ENCODE results near the gene DICER1. TPM values are rescaled to one million over a fixed set of nuclear protein-coding genes. Genes with fewer than 3 reads are reported as not detected.

DICER1 gene
- total and polyA plus RNA-seq, 12 donors: 4.9 to 38.8 (median 27.2) TPM

GRCh38 chr14:95127531-95127911, 29.8 kb downstream of the DICER1 start:
- intact Hi-C loops (cut with DNase I): no loop called here
- no peak for TF ChIP-seq CTCF (IDR thresholded peaks at IDR 0.05)
- Histone ChIP-seq H3K36me3 (peaks cover 0 to 96% (median 13%) of the 10 kb centered on the region in 9 donors), H3K27me3 (no peaks in the 10 kb centered on the region), H3K27ac (no peak overlapping the region), H3K4me3 (no peak overlapping the region), H3K9me3 (no peaks in the 10 kb centered on the region), H3K4me1 (peaks cover 0 to 11% (median 0%) of the 10 kb centered on the region in 9 donors)
- WGBS, 2 donors: 71 to 80% methylated on average over 4 of the region's 4 CpGs
- DNase-seq (no peak), ATAC-seq (no peak)

- intact Hi-C loops (cut with DNase I): no loop called here
- DNase-seq: no peak
- WGBS, 2 donors: 88 to 100% methylated on average over 1 of the region's 1 CpG
- Histone ChIP-seq H3K9me3 (no peaks in the 10 kb centered on the region), H3K27ac (no peak overlapping the region), H3K4me1 (peaks cover 0 to 11% (median 0%) of the 10 kb centered on the region in 9 donors), H3K4me3 (no peak overlapping the region), H3K36me3 (peaks cover 0 to 96% (median 15%) of the 10 kb centered on the region in 9 donors), H3K27me3 (no peaks in the 10 kb centered on the region)
- no peak for ATAC-seq
- TF ChIP-seq CTCF (IDR thresholded peaks at IDR 0.05): no peak
Observed at GRCh38 chr14:95126906-95127530, 30.3 kb downstream of the DICER1 start.

- DNase-seq: no peak
- 95 to 97% methylated on average over 4 of the region's 4 CpGs for WGBS, 2 donors
- Histone ChIP-seq H3K36me3 (peaks cover 0 to 95% (median 21%) of the 10 kb centered on the region in 9 donors), H3K9me3 (no peaks in the 10 kb centered on the region), H3K27me3 (no peaks in the 10 kb centered on the region), H3K4me3 (no peak overlapping the region), H3K4me1 (peaks cover 0 to 11% (median 0%) of the 10 kb centered on the region in 9 donors), H3K27ac (no peak overlapping the region)
- no peak for ATAC-seq
- no peak for TF ChIP-seq CTCF (IDR thresholded peaks at IDR 0.05)
- intact Hi-C loops (cut with DNase I): no loop called here
Observed at GRCh38 chr14:95125915-95126314, 31.4 kb downstream of the DICER1 start.

- ATAC-seq (no peak), DNase-seq (no peak)
- WGBS, 2 donors: 77 to 88% methylated on average over 2 to 3 of the region's 3 CpGs
- peaks cover 0 to 14% (median 0%) of the 10 kb centered on the region in 9 donors for H3K4me1 ChIP-seq
- H3K4me3 ChIP-seq: no peak overlapping the region
- no peaks in the 10 kb centered on the region for H3K9me3 ChIP-seq
- H3K27me3 ChIP-seq: no peaks in the 10 kb centered on the region
- H3K27ac ChIP-seq: no peak overlapping the region
- TF ChIP-seq CTCF (IDR thresholded peaks at IDR 0.05): no peak
- intact Hi-C loops (cut with DNase I): no loop called here
- H3K36me3 ChIP-seq: peaks cover 0 to 93% (median 21%) of the 10 kb centered on the region in 9 donors
Observed at GRCh38 chr14:95125221-95125620, 32.1 kb downstream of the DICER1 start.
